Body of pancreas (tissue), 4 donors: Measurements from ENCODE around the gene RABGAP1. TPM values are rescaled to one million over a fixed set of nuclear protein-coding genes. Genes with fewer than 3 reads are reported as not detected.

Source experiments
- ATAC-seq: fragments of 150-250 bp; one replicate; pipeline ENCODE4 v1.9.1; 2016
- DNase-seq, 4 donors: peaks; one replicate each; pipeline ENCODE4 v3.0.0-alpha.2; 2019
- H3K27ac ChIP-seq, 4 donors: fragments of 200-600 bp; sonication (generic); 1 replicate in 3 of 4; 2 replicates in 1 of 4; pipeline versions ENCODE4 v1.5.1 to v1.6.1; 2016 to 2019; ENCODE audit warnings: mild to moderate bottlenecking in 1 of 4, mixed read lengths in 1 of 4, moderate library complexity in 1 of 4
- H3K27me3 ChIP-seq, 2 donors: fragments of 200-600 bp; sonication (generic); one replicate each; pipeline ENCODE4 v1.6.0; 2016; ENCODE audit warnings: mild to moderate bottlenecking in 1 of 2
- H3K36me3 ChIP-seq, 2 donors: fragments of 200-600 bp; sonication (generic); replicated peaks in 1 of 2; 2 replicates each; pipeline ENCODE4 v1.5.1; 2016; ENCODE audit warnings: low read depth in 2 of 2; ENCODE audit not compliant: insufficient read depth in 1 of 2
- H3K4me1 ChIP-seq: fragments of 200-600 bp; sonication (generic); one replicate; pipeline ENCODE4 v1.6.0; 2016
- H3K4me3 ChIP-seq, 2 donors: fragments of 200-600 bp; sonication (generic); 1 replicate in 1 of 2; 2 replicates in 1 of 2; pipeline ENCODE4 v1.5.1; 2016 to 2019
- H3K9me3 ChIP-seq, 3 donors: fragments of 200-600 bp; sonication (generic); 1 replicate in 2 of 3; 2 replicates in 1 of 3; pipeline ENCODE4 v1.5.1; 2016
- POLR2A ChIP-seq, 3 donors: fragments of 450-650 bp; IDR thresholded peaks; one replicate each; pipeline ENCODE4 v1.6.1; 2016; ENCODE audit warnings: antibody characterized with exemption in 3 of 3, mild to moderate bottlenecking in 2 of 3
- WGBS, 2 donors: methylation state at CpG; one replicate each; pipeline ENCODE4 v1.1.5; 2017; 5-methylcytosine and 5-hydroxymethylcytosine counted together
- intact Hi-C: fragments of 100-400 bp; cut with DNase I; formaldehyde crosslinking; loops from one replicate; pipeline ENCODE4 v1.15.1; 2023
- total RNA-seq, 2 donors: library from RNA; depleted of rRNA; stranded (reverse); fragments of >200 nt; gene quantifications; one replicate each; pipeline ENCODE4 v1.1.0, GENCODE V29; 2016
- TF ChIP-seq, protein P1 (sequence below), 7 experiments: fragments of 450-650 bp in 4 of 7; fragments of 200-600 bp in 3 of 7; sonication (generic) in 3 of 7; IDR thresholded peaks; one replicate each; pipeline ENCODE4 v1.5.1; 2016 to 2019; ENCODE audit warnings: antibody characterized with exemption in 7 of 7

RABGAP1 gene
- total RNA-seq, 2 donors from 2014 or later, result 31.1 to 33.6 TPM

DNA sequence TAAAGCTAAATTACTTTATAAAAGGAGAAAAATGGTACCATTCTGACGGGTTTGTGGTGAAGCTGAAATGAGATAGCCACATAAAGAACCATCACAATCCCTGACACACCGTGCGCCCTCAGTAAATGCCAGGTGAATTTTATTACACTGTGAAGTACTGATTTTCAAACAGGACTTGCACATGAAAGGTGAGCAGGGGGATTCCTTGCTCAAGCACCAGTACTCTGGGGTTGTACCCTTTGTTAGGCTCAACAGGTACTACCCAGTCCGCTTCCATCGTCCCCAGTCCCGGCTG lies 419 bp upstream of the RABGAP1 start:
- Histone ChIP-seq H3K4me3 (no peak overlapping the region), H3K27ac (peak overlapping the region in 2 of 4 donors; percentile 92 to 94), H3K4me1 (peaks cover 24% of the 10 kb centered on the region), H3K27me3 (no peaks in the 10 kb centered on the region), H3K9me3 (no peaks in the 10 kb centered on the region), H3K36me3 (no peaks in the 10 kb centered on the region)
- no peak for ATAC-seq
- DNase-seq, result no peak
- 29 to 68% methylated on average over 3 to 6 of the region's 6 CpGs for WGBS, 2 donors
- TF ChIP-seq, protein P1, sequence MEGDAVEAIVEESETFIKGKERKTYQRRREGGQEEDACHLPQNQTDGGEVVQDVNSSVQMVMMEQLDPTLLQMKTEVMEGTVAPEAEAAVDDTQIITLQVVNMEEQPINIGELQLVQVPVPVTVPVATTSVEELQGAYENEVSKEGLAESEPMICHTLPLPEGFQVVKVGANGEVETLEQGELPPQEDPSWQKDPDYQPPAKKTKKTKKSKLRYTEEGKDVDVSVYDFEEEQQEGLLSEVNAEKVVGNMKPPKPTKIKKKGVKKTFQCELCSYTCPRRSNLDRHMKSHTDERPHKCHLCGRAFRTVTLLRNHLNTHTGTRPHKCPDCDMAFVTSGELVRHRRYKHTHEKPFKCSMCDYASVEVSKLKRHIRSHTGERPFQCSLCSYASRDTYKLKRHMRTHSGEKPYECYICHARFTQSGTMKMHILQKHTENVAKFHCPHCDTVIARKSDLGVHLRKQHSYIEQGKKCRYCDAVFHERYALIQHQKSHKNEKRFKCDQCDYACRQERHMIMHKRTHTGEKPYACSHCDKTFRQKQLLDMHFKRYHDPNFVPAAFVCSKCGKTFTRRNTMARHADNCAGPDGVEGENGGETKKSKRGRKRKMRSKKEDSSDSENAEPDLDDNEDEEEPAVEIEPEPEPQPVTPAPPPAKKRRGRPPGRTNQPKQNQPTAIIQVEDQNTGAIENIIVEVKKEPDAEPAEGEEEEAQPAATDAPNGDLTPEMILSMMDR (IDR thresholded peaks at IDR 0.05), result no peak
- TF ChIP-seq POLR2A (IDR thresholded peaks at IDR 0.05), result no peak
- intact Hi-C loops, result no loop called here

DNA sequence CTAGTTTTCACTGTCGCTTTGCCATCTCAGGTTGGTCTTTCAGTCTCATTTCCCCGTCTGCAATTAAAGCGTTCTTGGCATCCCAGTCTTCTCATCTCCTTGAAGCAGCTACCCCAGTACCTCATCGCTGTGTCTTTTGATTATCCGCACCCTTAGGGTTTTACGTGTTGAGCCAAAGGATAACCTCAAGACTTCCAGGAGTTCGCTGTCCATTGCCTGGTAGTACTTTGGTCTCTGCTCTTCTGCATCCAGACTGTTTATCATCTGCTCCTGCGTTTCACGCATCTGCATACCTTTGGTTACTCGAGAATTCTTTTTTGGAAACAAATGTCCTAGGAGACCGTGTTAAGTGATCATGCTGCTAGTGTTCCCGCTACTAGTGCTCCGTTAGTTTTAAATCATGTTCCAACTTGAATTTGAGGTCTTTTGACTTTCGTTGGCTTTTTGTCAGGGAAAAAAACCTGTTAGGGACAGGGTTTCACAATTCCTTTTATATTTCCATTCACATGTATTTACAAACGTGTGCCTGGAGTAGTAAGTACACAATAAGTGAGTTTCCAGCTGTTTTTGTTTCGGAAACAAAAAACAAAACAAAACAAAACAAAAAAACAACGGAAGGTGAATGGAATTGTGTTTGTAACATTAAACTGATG lies 888 bp downstream of the RABGAP1 start:
- Histone ChIP-seq H3K4me1 (peaks cover 37% of the 10 kb centered on the region), H3K27ac (peak overlapping the region; percentile 92 to 95 (median 94))
- 4 to 5% methylated on average over 17 of the region's 17 CpGs for WGBS, 2 donors

DNA sequence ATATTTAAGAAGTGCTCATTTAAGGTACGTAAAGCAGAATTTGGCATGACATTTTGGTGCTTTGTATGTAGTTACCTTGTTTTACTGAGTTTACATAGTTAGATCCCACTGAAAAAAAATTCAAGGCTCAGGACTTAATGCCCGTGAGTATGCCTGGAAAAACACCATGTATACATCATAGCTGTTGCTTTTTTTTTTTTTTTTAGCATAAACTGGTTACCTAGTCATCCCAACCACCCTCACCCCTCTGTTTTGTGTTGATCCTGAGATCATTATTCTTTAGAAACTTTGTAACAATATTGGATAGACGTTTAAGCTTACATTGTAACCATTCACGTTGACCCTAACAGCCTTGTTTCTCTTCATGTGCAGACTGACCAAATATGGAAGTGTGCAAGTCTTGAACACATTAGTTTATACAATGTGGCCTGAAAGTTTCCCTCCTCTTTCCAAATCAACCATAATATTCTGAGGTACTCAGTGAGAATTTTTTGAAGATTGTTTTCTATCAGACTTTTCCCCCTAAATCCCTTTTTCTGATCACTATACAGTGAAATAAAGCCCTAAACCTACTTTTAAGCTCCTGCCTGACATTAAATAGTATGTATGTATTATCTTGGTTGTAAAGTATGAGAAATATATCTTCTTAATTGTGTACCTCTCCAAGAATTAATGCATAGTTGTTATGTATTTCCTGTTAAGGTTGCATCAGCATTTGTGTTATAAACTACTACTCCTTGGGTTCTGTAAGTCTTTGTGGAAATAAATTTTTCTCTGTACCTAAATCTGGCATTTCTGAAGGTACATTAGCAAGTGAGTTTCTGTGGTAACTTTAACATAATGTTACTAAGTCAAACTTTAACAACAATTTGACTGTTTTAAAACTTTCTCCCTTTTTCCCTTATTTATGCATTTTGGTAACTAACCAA lies 4.4 kb downstream of the RABGAP1 start:
- WGBS, 2 donors, result 67 to 77% methylated on average over 4 of the region's 4 CpGs
- Histone ChIP-seq H3K4me1 (peaks cover 46% of the 10 kb centered on the region), H3K27ac (no peak overlapping the region), H3K27me3 (no peaks in the 10 kb centered on the region), H3K4me3 (no peak overlapping the region), H3K36me3 (no peaks in the 10 kb centered on the region), H3K9me3 (no peaks in the 10 kb centered on the region)
- intact Hi-C loops, result no loop called here
- ATAC-seq, result no peak
- TF ChIP-seq, protein P1 (IDR thresholded peaks at IDR 0.05), result no peak
- no peak for TF ChIP-seq POLR2A (IDR thresholded peaks at IDR 0.05)
- DNase-seq, result no peak

More for the DNA sequence above, 888 bp downstream of the RABGAP1 start:
- Histone ChIP-seq H3K27me3 (no peaks in the 10 kb centered on the region), H3K9me3 (no peaks in the 10 kb centered on the region), H3K36me3 (no peaks in the 10 kb centered on the region), H3K4me3 (peak overlapping the region; percentile 71 to 84)
- no peak for ATAC-seq
- peak in 1 of 4 donors; percentile 11 for DNase-seq
- TF ChIP-seq, protein P1 (IDR thresholded peaks at IDR 0.05), result no peak
- TF ChIP-seq POLR2A (IDR thresholded peaks at IDR 0.05), result no peak
- intact Hi-C loops, result no loop called here

DNA sequence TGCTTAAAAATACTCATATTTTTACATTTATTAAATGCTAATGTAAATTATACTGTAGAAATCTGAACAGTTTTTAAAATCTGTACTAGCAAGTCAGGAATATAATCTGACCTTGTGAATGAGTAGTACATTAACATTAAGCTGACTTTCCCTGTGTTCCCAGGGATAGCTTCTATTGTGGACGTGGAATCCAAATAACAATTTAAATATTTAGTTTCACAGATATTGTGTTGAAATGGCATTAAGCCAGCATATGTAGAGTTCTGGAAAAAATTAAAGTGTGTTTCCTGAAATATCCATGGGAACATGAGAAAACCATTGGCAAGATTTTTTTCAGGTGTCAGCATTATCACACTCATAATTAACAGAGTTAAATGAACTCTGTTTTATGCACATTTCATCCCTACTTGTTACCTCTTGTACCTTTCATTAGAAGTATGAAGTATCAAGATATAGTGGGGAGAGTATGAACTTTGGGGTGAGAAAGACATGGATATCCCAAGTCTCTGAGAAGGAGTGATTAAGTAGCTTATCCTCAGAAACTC lies 5.7 kb downstream of the RABGAP1 start:
- Histone ChIP-seq H3K9me3 (no peaks in the 10 kb centered on the region), H3K27ac (peak overlapping the region in 1 of 4 donors; percentile 50), H3K36me3 (no peaks in the 10 kb centered on the region), H3K4me1 (peaks cover 56% of the 10 kb centered on the region), H3K27me3 (no peaks in the 10 kb centered on the region), H3K4me3 (no peak overlapping the region)
- 13 to 14% methylated on average over 1 of the region's 1 CpG for WGBS, 2 donors
- DNase-seq, result no peak
- TF ChIP-seq POLR2A (IDR thresholded peaks at IDR 0.05), result no peak
- TF ChIP-seq, protein P1 (IDR thresholded peaks at IDR 0.05), result no peak
- intact Hi-C loops, result no loop called here
- no peak for ATAC-seq
